Measurements from ENCODE around the gene CABCOCO1. TPM values are rescaled to one million over a fixed set of nuclear protein-coding genes. Genes with fewer than 3 reads are reported as not detected.

Gene CABCOCO1
- total RNA-seq, 1 donor from 2014 or later = not detected

DNA sequence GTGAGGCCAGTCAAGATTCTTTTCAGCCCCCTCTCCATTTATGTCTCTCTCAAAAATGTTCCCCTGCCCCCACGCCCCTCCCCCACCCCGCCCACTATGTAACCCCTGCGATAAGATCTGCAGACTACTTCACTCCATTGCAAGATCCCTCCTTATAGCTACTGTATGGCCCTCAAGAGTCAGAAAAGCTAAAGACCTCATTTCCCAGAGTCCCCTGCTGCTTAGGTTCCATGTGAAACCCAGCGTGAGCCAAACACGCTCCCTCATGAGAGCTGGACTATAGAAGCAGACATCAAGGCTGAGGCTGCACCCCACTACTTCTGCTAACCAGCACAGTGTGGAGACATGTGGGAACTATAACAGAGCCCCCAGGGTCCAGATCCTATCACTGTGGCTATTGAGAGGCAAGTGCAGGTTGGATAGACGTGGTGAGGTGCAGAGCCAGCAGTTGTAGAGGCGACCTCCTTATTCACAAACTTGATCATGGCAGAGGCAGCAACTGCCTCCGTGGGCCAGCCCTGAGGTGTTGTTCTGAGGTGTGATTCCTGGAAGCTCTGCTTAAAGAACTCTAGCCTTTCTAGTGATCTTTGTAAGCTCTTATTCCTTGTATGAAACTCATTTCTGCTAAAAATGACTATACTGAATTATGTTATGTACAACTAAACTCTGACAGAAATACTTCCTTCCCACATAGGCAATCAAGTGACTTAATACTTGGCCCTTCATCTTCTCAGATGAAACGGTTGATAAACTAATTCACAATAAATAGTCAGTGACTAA is 121.8 kb downstream of the CABCOCO1 start:
- DNase-seq (ENCODE audit: low read depth in 2 of 2) = no peak

DNA sequence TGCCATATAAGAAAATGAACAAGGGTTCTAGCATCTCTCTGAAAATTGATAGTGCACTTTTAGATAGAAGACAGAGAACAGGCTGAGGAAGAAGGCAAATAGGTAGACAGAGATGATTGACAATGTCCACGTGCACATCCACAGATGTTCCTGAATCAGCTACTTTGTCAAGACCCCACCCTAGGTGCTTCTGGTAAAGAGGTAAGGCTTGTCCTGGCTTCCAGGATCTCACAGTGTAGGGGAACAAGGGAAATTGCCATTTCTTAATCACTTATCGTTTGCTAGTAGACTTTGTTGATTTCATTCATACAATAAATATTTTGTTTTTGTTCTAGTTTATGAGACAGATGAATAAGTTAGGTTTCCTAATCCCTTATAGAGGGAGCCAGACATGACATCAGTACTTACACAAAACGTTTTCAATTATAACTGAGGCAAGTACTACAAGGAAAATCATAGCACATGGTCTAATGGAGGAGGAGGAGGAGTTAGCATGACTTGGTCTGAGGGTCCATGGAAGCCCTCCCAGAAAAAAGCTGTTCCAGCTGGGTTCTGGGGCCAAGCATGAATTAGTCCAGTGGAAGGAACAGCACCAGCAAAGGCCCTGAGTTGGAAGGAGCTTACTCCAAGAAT is 122.9 kb downstream of the CABCOCO1 start:
- no peak for DNase-seq (ENCODE audit: low read depth in 2 of 2)

DNA sequence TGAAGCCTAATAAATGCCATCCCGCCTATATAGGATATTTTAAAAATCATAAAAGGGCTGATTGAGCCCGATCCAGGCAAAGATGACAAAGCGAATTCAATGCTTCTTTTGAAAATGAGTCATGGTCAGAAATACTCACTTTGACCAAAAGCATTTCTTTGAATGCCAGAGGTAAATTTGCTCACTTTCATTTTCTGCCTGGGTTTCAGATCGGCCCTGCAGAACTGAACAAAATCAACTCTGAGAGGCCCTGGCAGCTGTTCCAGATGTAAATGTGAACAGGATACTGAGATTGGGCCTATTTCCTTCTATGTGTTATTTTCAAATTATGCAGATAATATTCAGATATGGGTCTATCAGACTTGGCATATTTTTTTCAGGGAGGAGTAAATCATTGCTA is 124.0 kb downstream of the CABCOCO1 start:
- DNase-seq (ENCODE audit: low read depth in 2 of 2) = peak; percentile 25 to 35

DNA sequence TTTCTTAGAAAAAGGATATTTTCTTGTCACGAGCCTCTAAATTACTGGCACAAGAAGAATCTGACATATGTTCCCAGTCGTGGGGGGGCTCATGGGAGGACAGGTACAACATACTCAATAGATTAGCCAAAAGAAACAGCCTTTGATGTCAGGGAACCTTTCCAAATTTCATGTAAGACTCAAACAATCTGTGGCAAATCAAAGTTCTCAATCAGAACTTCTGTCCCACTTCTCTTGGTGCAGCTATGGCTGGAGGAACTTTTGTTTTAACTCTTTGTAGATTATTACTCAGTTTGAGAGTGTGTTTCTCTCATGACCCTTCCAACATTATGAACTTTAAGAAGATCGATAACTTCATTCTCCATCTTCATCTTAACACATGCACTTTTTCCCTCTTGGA is 124.4 kb downstream of the CABCOCO1 start:
- no peak for DNase-seq (ENCODE audit: low read depth in 2 of 2)

DNA sequence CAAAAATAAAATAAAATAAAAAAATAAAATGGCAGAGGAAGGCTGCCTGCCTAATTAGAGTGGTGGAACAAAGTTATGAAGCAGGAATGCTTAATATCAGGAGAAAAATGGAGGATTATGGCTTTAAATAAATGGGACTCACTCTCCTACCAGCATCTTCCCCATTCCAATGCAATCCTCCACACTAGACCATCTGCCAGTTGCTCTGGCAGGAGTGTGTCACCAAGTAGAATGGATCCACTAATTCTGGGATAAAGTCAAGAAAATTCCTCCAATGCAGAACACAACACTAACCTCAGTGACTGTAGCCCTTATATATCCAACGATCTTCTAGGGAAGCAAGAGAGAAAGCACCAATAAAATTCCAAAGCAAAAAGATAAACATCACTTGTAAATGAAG is 126.3 kb downstream of the CABCOCO1 start:
- DNase-seq (ENCODE audit: low read depth in 2 of 2) = no peak

DNA sequence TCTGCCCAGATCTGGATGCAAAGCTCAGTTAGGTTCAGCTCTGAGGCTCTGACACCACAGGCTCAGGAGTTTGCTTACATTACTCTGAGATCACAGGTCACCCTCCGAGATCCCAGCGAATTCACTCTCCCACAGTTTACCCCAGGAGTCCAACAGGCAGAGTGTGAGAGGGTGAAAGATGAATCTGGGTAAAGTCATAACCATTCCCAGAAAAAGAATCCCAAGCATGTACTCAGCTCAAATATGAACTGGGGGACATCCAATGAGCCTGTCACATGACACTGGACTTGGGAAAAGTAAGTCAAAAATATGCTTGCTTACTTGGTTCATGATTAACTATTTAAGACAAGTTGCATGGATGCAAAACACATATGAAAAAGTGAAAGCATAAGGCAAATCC is 128.5 kb downstream of the CABCOCO1 start:
- DNase-seq (ENCODE audit: low read depth in 2 of 2) = no peak

DNA sequence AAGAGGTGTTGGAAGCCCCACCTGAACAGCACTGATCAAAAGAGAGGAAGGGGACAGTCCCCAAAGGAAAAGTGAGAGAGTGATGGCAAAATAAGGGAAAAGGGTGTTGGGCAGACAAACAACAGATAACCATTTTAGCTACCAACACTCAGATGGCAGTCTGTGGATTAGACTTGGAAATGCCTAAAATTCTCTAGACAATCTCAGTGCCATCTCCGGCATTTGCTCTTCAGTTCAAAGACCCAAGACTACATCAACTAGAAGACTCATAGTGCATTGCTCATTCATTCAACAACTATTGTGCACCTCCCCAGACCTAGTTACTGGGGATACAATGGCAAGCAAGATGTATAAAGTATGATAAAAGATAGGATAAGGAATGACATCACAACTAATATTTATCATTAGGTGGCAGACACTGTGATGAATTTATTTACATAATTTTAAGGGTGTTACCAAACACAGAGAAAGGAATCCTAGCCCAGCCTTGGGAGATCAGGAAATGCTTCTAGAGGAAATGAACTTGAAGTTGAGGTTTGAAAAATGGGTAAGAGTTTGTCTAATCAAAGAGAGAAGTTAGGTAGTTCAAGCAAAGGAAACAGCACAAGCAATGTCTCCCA is 129.5 kb downstream of the CABCOCO1 start:
- DNase-seq (ENCODE audit: low read depth in 2 of 2) = no peak

GRCh38 chr10:61792921-61793320 is 130.2 kb downstream of the CABCOCO1 start:
- peak in 1 of 2 donors; percentile 82 for DNase-seq (ENCODE audit: low read depth in 2 of 2)

DNA sequence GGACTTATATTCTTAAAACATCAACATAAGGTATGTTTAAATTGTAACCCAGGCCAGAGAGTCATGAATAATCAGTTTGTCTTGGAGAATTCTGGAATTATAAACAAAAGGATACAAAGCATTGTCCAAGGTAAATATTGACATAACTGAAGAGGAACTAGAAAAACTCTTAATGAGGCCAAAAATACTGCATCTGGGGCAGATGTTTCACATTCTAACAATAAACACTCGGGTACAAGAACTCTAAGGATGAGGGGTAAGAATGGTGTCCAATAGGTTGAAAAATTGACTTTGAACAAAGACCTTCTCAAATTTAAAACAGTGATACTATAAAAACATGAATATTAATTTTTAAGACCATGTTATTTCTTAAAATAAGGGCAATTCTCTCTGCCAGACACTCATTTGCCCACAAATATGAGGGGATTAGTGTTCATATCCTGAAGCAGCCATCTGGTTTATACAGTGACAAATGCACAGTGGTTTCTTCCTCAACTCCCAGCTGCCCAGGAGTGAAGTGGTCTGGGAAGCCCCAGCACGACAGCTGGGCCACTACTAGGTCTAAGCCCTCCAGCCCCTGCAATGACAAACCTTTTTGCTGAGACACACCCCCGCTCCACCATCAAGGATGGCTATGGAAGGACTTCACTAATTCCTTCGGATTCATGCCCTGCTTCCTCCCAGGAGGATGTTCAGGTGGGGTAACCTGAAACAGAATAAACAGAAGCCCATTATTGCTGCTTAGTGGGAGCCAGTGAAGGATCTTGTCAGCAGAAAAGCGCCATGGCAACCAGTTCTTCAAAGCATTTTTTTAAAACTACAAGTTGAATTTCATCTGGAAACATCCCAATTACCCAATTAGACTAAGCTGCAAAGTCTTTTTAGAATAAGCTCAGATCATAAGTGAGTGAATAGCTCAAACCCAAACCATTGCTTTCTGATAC is 131.3 kb downstream of the CABCOCO1 start:
- DNase-seq (ENCODE audit: low read depth in 2 of 2) = peak in 1 of 2 donors; percentile 69

- no peak for DNase-seq (ENCODE audit: low read depth in 2 of 2)
Observed at GRCh38 chr10:61795147-61795546, 132.4 kb downstream of the CABCOCO1 start.

GRCh38 chr10:61795551-61795950 is 132.8 kb downstream of the CABCOCO1 start:
- no peak for DNase-seq (ENCODE audit: low read depth in 2 of 2)

DNA sequence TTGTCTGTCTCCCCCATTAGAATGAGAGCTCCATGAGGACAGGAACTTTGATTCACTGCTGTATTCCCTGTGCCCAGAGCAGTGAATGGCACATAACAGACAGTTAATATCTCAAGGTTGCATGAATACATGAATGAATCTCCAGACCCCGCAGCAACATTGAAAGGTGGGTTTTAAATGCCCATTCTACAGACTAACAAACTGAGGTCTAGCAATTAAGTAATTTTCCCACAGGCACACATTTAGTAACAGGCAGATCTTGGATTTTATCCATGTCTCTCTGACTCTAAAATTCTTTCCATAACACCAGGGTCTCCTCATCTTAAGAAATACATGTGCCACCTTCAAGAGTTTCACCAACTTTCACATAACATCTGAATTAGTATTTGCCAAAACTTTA is 134.1 kb downstream of the CABCOCO1 start:
- no peak for DNase-seq (ENCODE audit: low read depth in 2 of 2)

GRCh38 chr10:61797304-61798153 is 134.8 kb downstream of the CABCOCO1 start:
- no peak for DNase-seq (ENCODE audit: low read depth in 2 of 2)

GRCh38 chr10:61798713-61799112 is 136.0 kb downstream of the CABCOCO1 start:
- no peak for DNase-seq (ENCODE audit: low read depth in 2 of 2)

DNA sequence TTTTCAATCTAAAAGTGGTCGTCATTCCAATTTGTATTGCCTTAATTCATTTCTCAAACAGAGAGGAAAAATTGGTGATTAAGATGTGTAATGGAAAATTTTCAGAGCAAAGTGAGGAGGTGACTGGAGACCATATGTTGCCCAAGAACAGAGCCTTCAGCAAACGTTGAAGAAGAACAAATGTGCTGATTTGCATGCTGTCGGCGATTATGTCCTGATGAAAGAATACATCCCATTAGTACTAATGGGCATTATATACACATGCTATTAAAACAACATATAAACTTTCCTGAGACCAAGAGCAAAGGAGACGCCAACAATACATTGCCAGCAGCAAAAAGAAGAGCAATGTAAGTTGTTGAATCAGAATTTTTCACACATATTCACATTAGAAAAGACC is 138.8 kb downstream of the CABCOCO1 start:
- no peak for DNase-seq (ENCODE audit: low read depth in 2 of 2)

GRCh38 chr10:61803269-61803668 is 140.5 kb downstream of the CABCOCO1 start:
- no peak for DNase-seq (ENCODE audit: low read depth in 2 of 2)

DNA sequence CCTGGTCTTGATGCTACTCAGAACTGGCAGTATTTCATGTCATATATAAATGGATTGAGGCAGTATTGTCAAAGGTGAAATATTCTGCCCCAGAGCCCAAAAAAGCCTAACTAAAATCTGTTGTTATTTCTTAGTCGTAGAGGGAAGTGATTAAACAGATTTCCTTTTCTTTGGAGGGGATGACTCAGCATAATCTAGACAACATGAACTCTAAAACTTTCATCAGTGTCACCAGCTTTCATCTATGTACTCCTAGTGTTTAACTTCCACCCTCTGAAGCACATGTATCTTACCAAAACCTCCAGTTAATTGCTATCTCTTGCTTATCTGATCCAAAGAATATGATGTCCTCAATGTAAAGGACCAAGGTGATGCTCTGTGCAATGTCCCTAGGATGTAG is 141.7 kb downstream of the CABCOCO1 start:
- DNase-seq (ENCODE audit: low read depth in 2 of 2) = peak in 1 of 2 donors; percentile 56

GRCh38 chr10:61805091-61805490 is 142.4 kb downstream of the CABCOCO1 start:
- DNase-seq (ENCODE audit: low read depth in 2 of 2) = no peak

DNA sequence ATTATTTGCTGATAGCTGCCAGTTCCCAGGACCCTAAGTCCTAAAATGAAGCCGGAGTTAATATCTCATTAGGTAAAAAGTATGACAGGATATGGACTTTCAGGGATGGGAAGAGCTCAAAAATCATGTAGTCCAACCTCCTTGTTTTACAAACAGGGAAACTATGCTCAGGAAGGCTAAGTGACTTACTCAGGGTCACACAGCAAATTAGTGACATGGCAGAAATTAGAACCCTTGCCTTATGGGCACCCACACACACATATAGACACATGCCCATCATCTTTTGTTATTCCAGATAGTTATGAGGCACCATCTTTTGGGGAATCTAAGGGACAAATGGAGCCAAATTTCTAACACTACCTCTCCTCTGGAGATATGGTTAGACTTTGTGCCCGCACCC is 147.5 kb downstream of the CABCOCO1 start:
- no peak for DNase-seq (ENCODE audit: low read depth in 2 of 2)

DNA sequence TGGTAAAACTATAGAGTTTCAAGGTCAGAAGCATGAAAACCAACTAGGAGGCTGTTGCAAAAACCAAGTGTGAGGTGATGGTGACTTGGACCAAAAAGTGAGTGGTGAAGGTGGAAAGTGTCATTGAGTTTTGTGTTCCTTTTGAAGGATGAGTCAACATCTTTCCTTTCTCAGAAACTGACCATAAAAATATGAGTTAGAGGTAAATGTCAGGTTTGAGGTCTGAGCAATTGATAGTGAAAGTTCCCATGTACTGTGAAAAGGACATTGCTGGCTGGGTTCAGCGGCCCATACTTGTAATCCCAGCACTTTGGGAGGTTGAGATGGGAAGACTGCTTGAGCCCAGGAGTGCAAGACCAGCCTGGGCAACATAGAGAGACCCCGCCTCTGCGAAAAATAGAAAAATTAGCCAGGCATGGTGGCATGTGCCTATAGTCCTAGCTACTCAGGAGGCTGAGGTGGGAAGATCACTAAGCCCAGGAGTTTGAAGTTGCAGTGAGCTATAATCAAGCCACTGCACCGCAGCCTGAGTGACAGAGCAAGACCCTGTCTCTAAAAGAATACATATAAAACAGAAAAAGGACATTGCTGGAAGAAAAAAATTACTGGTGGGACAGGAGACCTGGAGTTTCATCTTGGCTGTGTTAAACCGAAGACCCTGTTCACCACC is 149.5 kb downstream of the CABCOCO1 start:
- no peak for DNase-seq (ENCODE audit: low read depth in 2 of 2)
